IMR-90 (cell line): Measurements from ENCODE around the gene SNX11. TPM values are rescaled to one million over a fixed set of nuclear protein-coding genes. Genes with fewer than 3 reads are reported as not detected.

Experiments used
- ATAC-seq: fragments of 200-7000 bp; cut with Tn5 transposase; 2 replicates; pipeline ENCODE4 v1.9.1; 2020; ENCODE audit warnings: low read depth, mild to moderate bottlenecking, moderate library complexity
- BruUV-seq: library from RNA; stranded (reverse); fragments of 400-500 nt; replicated peaks from 2 replicates; lab custom pipeline; 2021; lab: Mats Ljungman, UMichigan
- CTCF ChIA-PET: fragments of 300-600 bp; formaldehyde crosslinking; extraction: SDS; loops from one replicate; lab custom pipeline; 2021; ENCODE audit warnings: antibody characterized with exemption; lab: Yijun Ruan, JAX
- POLR2A ChIA-PET: fragments of 300-600 bp; sonication (Branson Sonifier 250); formaldehyde crosslinking; loops from one replicate; lab custom pipeline; 2022; ENCODE audit warnings: antibody characterized with exemption; ENCODE audit not compliant: unreplicated experiment; lab: Charles Lee
- DNase-seq: peaks from one replicate; pipeline ENCODE4 v3.0.0; 2013
- H2AFZ ChIP-seq: replicated peaks from 2 replicates; pipeline ENCODE3; 2013; ENCODE audit warnings: low read length, mild to moderate bottlenecking; ENCODE audit not compliant: poor library complexity
- H2AK5ac ChIP-seq: 2 replicates; pipeline ENCODE4 v1.6.1; 2013; ENCODE audit warnings: low read depth, low read length, inconsistent platforms
- H2AK9ac ChIP-seq: replicated peaks from 2 replicates; pipeline ENCODE3; 2013; ENCODE audit warnings: mild to moderate bottlenecking, low read depth, low read length, moderate library complexity; ENCODE audit not compliant: poor library complexity
- H2BK120ac ChIP-seq: 2 replicates; pipeline ENCODE4 v1.6.1; 2013; ENCODE audit warnings: low read depth, low read length, inconsistent platforms
- H2BK15ac ChIP-seq: 3 replicates; pipeline ENCODE4 v1.6.1; 2013; ENCODE audit warnings: low read depth, low read length, inconsistent platforms
- H2BK20ac ChIP-seq: 2 replicates; pipeline ENCODE4 v1.6.1; 2013; ENCODE audit warnings: low read depth, mild to moderate bottlenecking, inconsistent platforms, low read length, moderate library complexity
- H2BK5ac ChIP-seq: 2 replicates; pipeline ENCODE4 v1.6.1; 2013; ENCODE audit warnings: mild to moderate bottlenecking, low read depth, low read length, inconsistent platforms; ENCODE audit not compliant: poor library complexity, severe bottlenecking
- H3K14ac ChIP-seq: replicated peaks from 2 replicates; pipeline ENCODE4 v1.6.1; 2013; ENCODE audit warnings: low read depth, low read length, inconsistent platforms
- H3K18ac ChIP-seq: 2 replicates; pipeline ENCODE4 v1.6.1; 2013; ENCODE audit warnings: low read depth, low read length, control low read depth
- H3K23ac ChIP-seq: 2 replicates; pipeline ENCODE4 v1.6.1; 2013; ENCODE audit warnings: low read depth, low read length, inconsistent platforms
- H3K27ac ChIP-seq: 2 replicates; pipeline ENCODE4 v1.5.1; 2013; ENCODE audit warnings: mild to moderate bottlenecking, control low read depth, low read length; ENCODE audit not compliant: insufficient read depth
- H3K27me3 ChIP-seq: 2 replicates; pipeline ENCODE4 v1.6.1; 2013; ENCODE audit warnings: low read length; ENCODE audit not compliant: control insufficient read depth, insufficient read depth
- H3K36me3 ChIP-seq: 2 replicates; pipeline ENCODE4 v1.6.1; 2013; ENCODE audit warnings: low read length, mixed read lengths; ENCODE audit not compliant: control insufficient read depth, insufficient read depth
- H3K4ac ChIP-seq: 2 replicates; pipeline ENCODE4 v1.6.1; 2013; ENCODE audit warnings: low read depth, low read length, inconsistent platforms
- H3K4me1 ChIP-seq: 2 replicates; pipeline ENCODE4 v1.6.1; 2013; ENCODE audit warnings: low read length, mixed read lengths; ENCODE audit not compliant: control insufficient read depth, insufficient read depth
- H3K4me2 ChIP-seq: 2 replicates; pipeline ENCODE4 v1.6.1; 2013; ENCODE audit warnings: low read depth, mild to moderate bottlenecking, control low read depth, low read length, moderate library complexity
- H3K4me3 ChIP-seq: 2 replicates; pipeline ENCODE4 v1.5.1; 2013; ENCODE audit warnings: low read depth, mild to moderate bottlenecking, control low read depth, low read length, moderate library complexity; ENCODE audit not compliant: insufficient read depth
- H3K56ac ChIP-seq: 2 replicates; pipeline ENCODE4 v1.6.1; 2013; ENCODE audit warnings: low read length, inconsistent platforms; ENCODE audit not compliant: insufficient read depth; ENCODE audit errors: extremely low read depth
- H3K79me1 ChIP-seq, 2 experiments: 2 replicates each; pipeline ENCODE4 v1.6.1; 2013; ENCODE audit warnings: low read length in 2 of 2, inconsistent platforms in 1 of 2, low read depth in 1 of 2
- H3K9ac ChIP-seq: 2 replicates; pipeline ENCODE4 v1.6.1; 2013; ENCODE audit warnings: low read depth, low read length, control low read depth
- H3K9me1 ChIP-seq: 2 replicates; pipeline ENCODE4 v1.6.1; 2013; ENCODE audit warnings: low read length, inconsistent platforms; ENCODE audit not compliant: insufficient read depth
- H3K9me3 ChIP-seq: 2 replicates; pipeline ENCODE4 v1.6.1; 2013; ENCODE audit warnings: low read length; ENCODE audit not compliant: control insufficient read depth, insufficient read depth
- H4K20me1 ChIP-seq: 2 replicates; pipeline ENCODE4 v1.6.1; 2013; ENCODE audit warnings: low read length, inconsistent platforms; ENCODE audit not compliant: insufficient read depth
- H4K5ac ChIP-seq: 2 replicates; pipeline ENCODE4 v1.6.1; 2013; ENCODE audit warnings: mild to moderate bottlenecking, low read depth, low read length, control low read depth
- H4K8ac ChIP-seq, 2 experiments: 2 replicates each; pipeline ENCODE4 v1.6.1; 2013; ENCODE audit warnings: low read depth in 2 of 2, low read length in 2 of 2, control low read depth in 1 of 2, inconsistent platforms in 1 of 2
- H4K91ac ChIP-seq: 2 replicates; pipeline ENCODE4 v1.6.1; 2013; ENCODE audit warnings: low read depth, low read length, inconsistent platforms; ENCODE audit not compliant: insufficient read depth
- BHLHE40 ChIP-seq: fragments of 150-350 bp; IDR thresholded peaks from 2 replicates; pipeline ENCODE4 v1.6.1; 2016; ENCODE audit warnings: mild to moderate bottlenecking, low read depth, low read length
- CEBPB ChIP-seq: IDR thresholded peaks from 2 replicates; pipeline ENCODE4 v1.6.1; 2012; ENCODE audit warnings: low read depth, low read length, improper control_type of control experiment
- CHD1 ChIP-seq: IDR thresholded peaks from 2 replicates; pipeline ENCODE4 v1.6.1; 2012; ENCODE audit warnings: low read depth, low read length, improper control_type of control experiment
- CTCF ChIP-seq: conservative IDR thresholded peaks from 2 replicates; pipeline ENCODE4 v1.5.1; 2012; ENCODE audit warnings: mild to moderate bottlenecking, low read depth, low read length, improper control_type of control experiment
- FOS ChIP-seq: fragments of 150-350 bp; IDR thresholded peaks from 2 replicates; pipeline ENCODE4 v1.6.1; 2016; ENCODE audit warnings: low read depth, low read length
- MAFK ChIP-seq: IDR thresholded peaks from 2 replicates; pipeline ENCODE4 v1.6.1; 2012; ENCODE audit warnings: low read depth, low read length, improper control_type of control experiment
- MAZ ChIP-seq: IDR thresholded peaks from 2 replicates; pipeline ENCODE4 v1.6.1; 2012; ENCODE audit warnings: low read depth, mild to moderate bottlenecking, low read length, improper control_type of control experiment, moderate library complexity, borderline replicate concordance
- MXI1 ChIP-seq: IDR thresholded peaks from 2 replicates; pipeline ENCODE4 v1.6.1; 2012; ENCODE audit warnings: low read depth, mild to moderate bottlenecking, low read length, moderate library complexity, borderline replicate concordance
- NFE2L2 ChIP-seq: fragments of 150-350 bp; IDR thresholded peaks from 2 replicates; pipeline ENCODE4 v1.6.1; 2016; ENCODE audit warnings: low read depth, mild to moderate bottlenecking, low read length
- RAD21 ChIP-seq: IDR thresholded peaks from 2 replicates; pipeline ENCODE4 v1.6.1; 2012; ENCODE audit warnings: low read length, improper control_type of control experiment
- RFX5 ChIP-seq: IDR thresholded peaks from 2 replicates; pipeline ENCODE4 v1.8.0; 2012; ENCODE audit warnings: low read depth, mild to moderate bottlenecking, low read length, moderate library complexity
- SMC3 ChIP-seq: fragments of 150-350 bp; IDR thresholded peaks from 2 replicates; pipeline ENCODE4 v1.6.1; 2016; ENCODE audit warnings: low read depth, mild to moderate bottlenecking, antibody characterized with exemption, low read length, moderate library complexity
- USF2 ChIP-seq: fragments of 150-350 bp; IDR thresholded peaks from 2 replicates; pipeline ENCODE4 v1.6.1; 2017; ENCODE audit warnings: mild to moderate bottlenecking, antibody characterized with exemption, low read length, low read depth
- WGBS, 2 experiments: methylation state at CpG; one replicate each; pipeline versions ENCODE4 v1.1.5 to v1.1.7; 2013; ENCODE audit warnings: missing lambda C conversion rate in 2 of 2; ENCODE audit not compliant: insufficient read length in 1 of 2; ENCODE audit errors: extremely low coverage in 2 of 2; 5-methylcytosine and 5-hydroxymethylcytosine counted together
- dilution Hi-C: fragments of 300-500 bp; cut with HindIII; formaldehyde crosslinking; loops from one replicate; pipeline ENCODE4 v1.14.3; 2018; ENCODE audit warnings: low sequenced_read_pairs; ENCODE audit not compliant: unreplicated experiment
- in situ Hi-C: fragments of 300-500 bp; cut with MboI; formaldehyde crosslinking; loops from 3 replicates; pipeline ENCODE4 v1.14.3; 2019; ENCODE audit warnings: low sequenced_read_pairs, inconsistent platforms, mixed read lengths
- intact Hi-C: fragments of 100-400 bp; cut with micrococcal nuclease; formaldehyde crosslinking; loops from 2 replicates; pipeline ENCODE4 v1.10.0; 2022
- polyA plus RNA-seq, 3 experiments: library from polyadenylated mRNA; depleted of rRNA; stranded (reverse); fragments of >200 nt; gene quantifications; 2 replicates each; pipeline ENCODE4 v1.2.3, GENCODE V29; 2012; ENCODE audit warnings: low replicate concordance in 1 of 3
- total RNA-seq: library from RNA; depleted of rRNA; stranded (reverse); fragments of >200 nt; gene quantifications from 2 replicates; pipeline ENCODE4 v1.2.3, GENCODE V29; 2012

Gene SNX11
- total and polyA plus RNA-seq, 2 of the 4 experiments (the other 2 are of a cell fraction) = 14.7 to 16.9 TPM

- no peak for TF ChIP-seq BHLHE40
These were observed 18.4 kb downstream of the SNX11 start (continued) for GRCh38 chr17:48125829-48126531.

- Histone ChIP-seq H3K56ac (no peak overlapping the region), H3K23ac (no peak overlapping the region)
- POLR2A ChIA-PET = interaction anchor here (0.6 kb wide), 1 partner anchor 437 kb away, joined by 3 read pairs; no protein-coding TSS in a partner anchor
- TF ChIP-seq MAZ (no peak), CHD1 (no peak), BHLHE40 (no peak), MAFK (no peak), RAD21 (no peak), NFE2L2 (no peak), USF2 (no peak), MXI1 (no peak), SMC3 (no peak), RFX5 (no peak), CTCF (no peak), FOS (no peak), CEBPB (no peak)
These were observed 18.9 kb downstream of the SNX11 start for GRCh38 chr17:48126532-48126850.

More at GRCh38 chr17:48126532-48126850, 18.9 kb downstream of the SNX11 start:
- H3K9ac ChIP-seq = no peak overlapping the region
- H2BK120ac ChIP-seq = no peak overlapping the region
- no peak overlapping the region for H2AFZ ChIP-seq
- H2BK20ac ChIP-seq = no peak overlapping the region
- H3K14ac ChIP-seq = no peak overlapping the region
- no peak overlapping the region for H4K5ac ChIP-seq
- no peak overlapping the region for H2BK5ac ChIP-seq
- no peaks in the 10 kb centered on the region for H4K20me1 ChIP-seq
- H3K18ac ChIP-seq = no peak overlapping the region
- H3K9me3 ChIP-seq = no peaks in the 10 kb centered on the region
- no peak overlapping the region for H3K4me3 ChIP-seq
- WGBS, 2 experiments = 90% methylated on average over 5 of the region's 7 CpGs; no CpG with 5 or more reads in 1 of the 2 experiments
- no peaks in the 10 kb centered on the region for H3K9me1 ChIP-seq
- no peak overlapping the region for H2AK5ac ChIP-seq
- no peak for ATAC-seq
- H3K4me1 ChIP-seq = no peaks in the 10 kb centered on the region
- H3K36me3 ChIP-seq = peaks cover 18% of the 10 kb centered on the region
- no peak overlapping the region for H2AK9ac ChIP-seq
- H3K27me3 ChIP-seq = 0 out of 2 replicates have a peak, but pooled peaks cover 3% of the 10 kb centered on the region
- H3K4me2 ChIP-seq = no peak overlapping the region
- H3K4ac ChIP-seq = no peak overlapping the region
- intact Hi-C loops (no loop called here), in situ Hi-C loops (loop anchor here (5.0 kb wide), 1 partner anchor 99 kb away; no protein-coding TSS in a partner anchor), dilution Hi-C loops (no loop called here)
- no TSS peak for BruUV-seq
- CTCF ChIA-PET = interaction anchor here (0.8 kb wide), 1 partner anchor 100 kb away, joined by 3 read pairs; no protein-coding TSS in a partner anchor
- H3K79me1 ChIP-seq = no peaks in the 10 kb centered on the region
- no peak overlapping the region for H4K91ac ChIP-seq
- no peak overlapping the region for H3K27ac ChIP-seq
- no peak overlapping the region for H2BK15ac ChIP-seq
- DNase-seq = no peak
- no peak overlapping the region for H4K8ac ChIP-seq
